Measurements from ENCODE around the gene B3GALT4.
"Not testable (repeated sequence)": the region's sequence is repeated elsewhere in the genome, so short reads cannot be mapped to it uniquely, and the experiment has no call there.

Gene B3GALT4

GRCh38 chr6:33272275-33273128, 4.4 kb upstream of the B3GALT4 start:
- DNase-seq: no peak

GRCh38 chr6:33273129-33273923, 3.6 kb upstream of the B3GALT4 start:
- no peak for DNase-seq

GRCh38 chr6:33273924-33274902, 2.7 kb upstream of the B3GALT4 start:
- DNase-seq: no peak

- DNase-seq: not testable (repeated sequence)
Observed at GRCh38 chr6:33275795-33276580, 935 bp upstream of the B3GALT4 start.

GRCh38 chr6:33276581-33276863, 401 bp upstream of the B3GALT4 start:
- no peak for DNase-seq

GRCh38 chr6:33277663-33278391, 904 bp downstream of the B3GALT4 start:
- DNase-seq: no peak

GRCh38 chr6:33278392-33278741, 1.4 kb downstream of the B3GALT4 start:
- DNase-seq: no peak

GRCh38 chr6:33278810-33279209, 1.9 kb downstream of the B3GALT4 start:
- no peak for DNase-seq

- no peak for DNase-seq
Observed at GRCh38 chr6:33279257-33279695, 2.4 kb downstream of the B3GALT4 start.

GRCh38 chr6:33279971-33280511, 3.1 kb downstream of the B3GALT4 start:
- DNase-seq: peak; percentile 33

GRCh38 chr6:33280539-33280938, 3.6 kb downstream of the B3GALT4 start:
- DNase-seq: no peak

- DNase-seq: not testable (repeated sequence)
Observed at GRCh38 chr6:33285214-33285613, 8.3 kb downstream of the B3GALT4 start.

- DNase-seq: no peak
Observed at GRCh38 chr6:33286946-33287914, 10.3 kb downstream of the B3GALT4 start.

- no peak for DNase-seq
Observed at GRCh38 chr6:33288141-33288920, 11.4 kb downstream of the B3GALT4 start.

GRCh38 chr6:33288921-33289783, 12.2 kb downstream of the B3GALT4 start, which contains the start of the genes PFDN6 and WDR46:
TSS of gene PFDN6 (plus strand) at chr6:33289601. CDS start at chr6:33289857, 256 bp downstream.
TSS of gene WDR46 (minus strand) at chr6:33289239. CDS start at chr6:33289170, 69 bp downstream.
- peak; percentile 89 for DNase-seq

GRCh38 chr6:33289784-33290315, 12.9 kb downstream of the B3GALT4 start:
- no peak for DNase-seq

GRCh38 chr6:33290459-33290858, 13.5 kb downstream of the B3GALT4 start:
- DNase-seq: no peak
